Karpas-422 (cell line): ENCODE results near the gene CCDC170. TPM values are rescaled to one million over a fixed set of nuclear protein-coding genes. Genes with fewer than 3 reads are reported as not detected.

ENCODE experiments used
- DNase-seq: peaks from one replicate; pipeline ENCODE4 v3.0.0-alpha.2; 2015
- H2AFZ ChIP-seq: fragments of 200-600 bp; sonication (generic); 2 replicates; pipeline ENCODE4 v1.6.1; 2014; ENCODE audit warnings: antibody characterized with exemption, low read length, mixed read lengths
- H3K27ac ChIP-seq: fragments of 200-600 bp; sonication (generic); 2 replicates; pipeline ENCODE4 v1.5.1; 2014; ENCODE audit warnings: mild to moderate bottlenecking, low read length, moderate library complexity
- H3K27me3 ChIP-seq: fragments of 200-600 bp; sonication (generic); 2 replicates; pipeline ENCODE4 v1.6.1; 2014; ENCODE audit warnings: low read length, mixed read lengths
- H3K36me3 ChIP-seq: fragments of 200-600 bp; sonication (generic); 2 replicates; pipeline ENCODE4 v1.6.1; 2014; ENCODE audit warnings: low read length, mixed read lengths; ENCODE audit not compliant: insufficient read depth
- H3K4me1 ChIP-seq: fragments of 200-600 bp; sonication (generic); 2 replicates; pipeline ENCODE4 v1.6.1; 2014; ENCODE audit warnings: mild to moderate bottlenecking, low read length, mixed read lengths
- H3K4me2 ChIP-seq: fragments of 200-600 bp; sonication (generic); 2 replicates; pipeline ENCODE4 v1.6.1; 2014; ENCODE audit warnings: low read length, low read depth, mild to moderate bottlenecking; ENCODE audit not compliant: poor library complexity, severe bottlenecking
- H3K4me3 ChIP-seq: fragments of 200-600 bp; sonication (generic); 2 replicates; pipeline ENCODE4 v1.5.1; 2014; ENCODE audit warnings: mild to moderate bottlenecking, antibody characterized with exemption, low read length, mixed read lengths
- H3K79me2 ChIP-seq: fragments of 200-600 bp; sonication (generic); 2 replicates; pipeline ENCODE4 v1.6.1; 2014; ENCODE audit warnings: mild to moderate bottlenecking, low read length, mixed read lengths
- H3K9ac ChIP-seq: fragments of 200-600 bp; sonication (generic); 2 replicates; pipeline ENCODE4 v1.6.0; 2014; ENCODE audit warnings: low read length
- H3K9me2 ChIP-seq: fragments of 200-600 bp; sonication (generic), shearing (Covaris generic); replicated peaks from 2 replicates; pipeline ENCODE4 v1.6.0; 2014; ENCODE audit warnings: mild to moderate bottlenecking, low read length, moderate library complexity; ENCODE audit not compliant: insufficient read depth
- H3K9me3 ChIP-seq: fragments of 300-700, 200-600 bp; sonication (generic); 2 replicates; pipeline ENCODE4 v1.6.1; 2014; ENCODE audit warnings: low read length, mixed read lengths
- H4K20me1 ChIP-seq: fragments of 200-600 bp; sonication (generic); 2 replicates; pipeline ENCODE4 v1.6.1; 2014; ENCODE audit warnings: mild to moderate bottlenecking, antibody characterized with exemption, low read length, low read depth; ENCODE audit not compliant: insufficient read depth
- total RNA-seq: library from RNA; depleted of rRNA; stranded (reverse); fragments of >200 nt; shearing (Covaris generic); gene quantifications from 2 replicates; pipeline ENCODE4 v1.2.3, GENCODE V29; 2014; ENCODE audit warnings: low replicate concordance

Gene CCDC170
- total RNA-seq, 1 experiment from 2014 or later: not detected

DNA sequence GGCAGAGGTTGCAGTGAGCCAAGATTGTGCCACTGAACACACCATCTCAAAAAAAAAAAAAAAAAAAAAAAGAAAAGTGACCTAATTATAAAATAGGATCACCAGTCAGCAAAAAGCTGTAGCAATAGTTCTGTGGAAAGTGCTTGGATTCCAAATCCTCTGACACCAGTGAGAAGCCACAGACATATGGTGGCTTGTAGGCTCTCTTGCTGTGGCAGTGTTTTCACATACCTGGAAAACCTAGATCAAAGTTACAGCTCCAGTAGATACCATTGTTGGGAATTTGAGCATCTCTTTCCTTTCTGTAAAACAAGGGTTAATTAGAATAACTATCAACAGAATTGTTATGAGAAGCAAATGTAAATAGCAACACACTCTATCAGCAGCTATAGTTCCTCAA is 4.1 kb downstream of the CCDC170 start:
- H3K27ac ChIP-seq: no peak overlapping the region
- no peak overlapping the region for H3K4me3 ChIP-seq
- H3K27me3 ChIP-seq: no peaks in the 10 kb centered on the region
- H3K9me3 ChIP-seq: no peaks in the 10 kb centered on the region
- H3K36me3 ChIP-seq: no peaks in the 10 kb centered on the region
- no peak overlapping the region for H3K4me2 ChIP-seq
- no peaks in the 10 kb centered on the region for H3K9me2 ChIP-seq
- no peaks in the 10 kb centered on the region for H3K79me2 ChIP-seq
- no peak for DNase-seq
- no peak overlapping the region for H2AFZ ChIP-seq
- H4K20me1 ChIP-seq: no peaks in the 10 kb centered on the region
- peaks cover 9% of the 10 kb centered on the region for H3K4me1 ChIP-seq
- H3K9ac ChIP-seq: no peak overlapping the region

GRCh38 chr6:151498327-151498726 is 4.5 kb downstream of the CCDC170 start:
- peaks cover 9% of the 10 kb centered on the region for H3K4me1 ChIP-seq
- DNase-seq: no peak
- H3K27me3 ChIP-seq: no peaks in the 10 kb centered on the region
- H4K20me1 ChIP-seq: no peaks in the 10 kb centered on the region
- H3K4me2 ChIP-seq: no peak overlapping the region
- H3K4me3 ChIP-seq: no peak overlapping the region
- no peaks in the 10 kb centered on the region for H3K9me3 ChIP-seq
- H3K36me3 ChIP-seq: no peaks in the 10 kb centered on the region
- no peak overlapping the region for H3K9ac ChIP-seq
- H3K27ac ChIP-seq: no peak overlapping the region
- H2AFZ ChIP-seq: no peak overlapping the region
- no peaks in the 10 kb centered on the region for H3K79me2 ChIP-seq
- no peaks in the 10 kb centered on the region for H3K9me2 ChIP-seq

DNA sequence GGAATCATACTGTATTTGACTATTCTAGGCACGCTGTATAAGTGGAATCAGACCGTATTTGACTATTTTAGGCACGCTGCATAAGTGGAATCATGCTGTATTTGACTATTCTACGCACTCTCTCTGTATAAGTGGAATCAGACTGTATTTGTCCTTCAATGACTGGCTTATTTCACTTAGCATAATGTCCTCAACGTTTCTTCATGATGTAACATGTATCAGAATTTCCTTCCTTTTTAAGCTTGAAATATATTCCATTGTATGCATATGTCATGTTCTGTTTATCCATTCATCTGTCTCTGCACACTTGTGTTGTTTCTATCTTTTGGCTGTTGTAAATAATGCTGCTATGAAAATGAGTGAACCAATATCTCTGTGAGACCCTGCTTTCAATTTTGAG is 5.7 kb downstream of the CCDC170 start:
- no peaks in the 10 kb centered on the region for H3K9me2 ChIP-seq
- no peaks in the 10 kb centered on the region for H3K36me3 ChIP-seq
- H3K27ac ChIP-seq: no peak overlapping the region
- no peaks in the 10 kb centered on the region for H3K9me3 ChIP-seq
- H3K4me1 ChIP-seq: peaks cover 9% of the 10 kb centered on the region
- H3K9ac ChIP-seq: no peak overlapping the region
- H4K20me1 ChIP-seq: no peaks in the 10 kb centered on the region
- H3K79me2 ChIP-seq: no peaks in the 10 kb centered on the region
- H3K27me3 ChIP-seq: no peaks in the 10 kb centered on the region
- H3K4me2 ChIP-seq: no peak overlapping the region
- H2AFZ ChIP-seq: no peak overlapping the region
- H3K4me3 ChIP-seq: no peak overlapping the region
- no peak for DNase-seq

- H3K4me3 ChIP-seq: no peak overlapping the region
- no peak overlapping the region for H2AFZ ChIP-seq
- H3K9me2 ChIP-seq: no peaks in the 10 kb centered on the region
- H3K4me1 ChIP-seq: peaks cover 9% of the 10 kb centered on the region
- H3K9me3 ChIP-seq: no peaks in the 10 kb centered on the region
- H3K79me2 ChIP-seq: no peaks in the 10 kb centered on the region
- no peak overlapping the region for H3K9ac ChIP-seq
- no peaks in the 10 kb centered on the region for H4K20me1 ChIP-seq
- H3K36me3 ChIP-seq: no peaks in the 10 kb centered on the region
- no peak overlapping the region for H3K27ac ChIP-seq
- DNase-seq: no peak
- H3K27me3 ChIP-seq: no peaks in the 10 kb centered on the region
- no peak overlapping the region for H3K4me2 ChIP-seq
These were observed 7.8 kb downstream of the CCDC170 start for GRCh38 chr6:151501511-151502136.

GRCh38 chr6:151502499-151502898 is 8.7 kb downstream of the CCDC170 start:
- Histone ChIP-seq H4K20me1 (no peaks in the 10 kb centered on the region), H3K4me3 (no peak overlapping the region), H3K27me3 (no peaks in the 10 kb centered on the region), H3K9me3 (no peaks in the 10 kb centered on the region), H3K9me2 (no peaks in the 10 kb centered on the region), H3K4me1 (peaks cover 9% of the 10 kb centered on the region), H3K4me2 (no peak overlapping the region), H3K27ac (no peak overlapping the region), H3K79me2 (no peaks in the 10 kb centered on the region), H3K36me3 (no peaks in the 10 kb centered on the region), H3K9ac (no peak overlapping the region), H2AFZ (no peak overlapping the region)
- no peak for DNase-seq

DNA sequence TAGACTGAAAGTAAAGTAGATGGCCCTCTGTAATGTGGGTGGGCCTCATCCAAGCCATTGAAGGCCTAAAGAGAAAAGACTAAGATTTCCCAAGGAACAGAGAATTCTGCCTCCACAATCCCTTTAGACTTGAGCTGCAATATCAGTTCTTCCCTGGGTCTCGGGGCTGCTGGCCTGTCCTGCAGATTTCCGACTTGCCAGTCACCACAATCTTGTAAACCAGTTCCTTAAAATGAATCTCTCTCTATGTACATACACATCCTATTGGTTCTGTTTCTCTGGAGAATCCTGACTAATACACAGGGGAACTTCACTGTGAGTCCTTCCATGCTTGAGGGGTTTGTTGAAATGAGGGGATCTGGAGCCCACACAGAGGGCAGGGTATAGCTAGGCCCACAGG is 12.9 kb downstream of the CCDC170 start:
- Histone ChIP-seq H3K9ac (no peak overlapping the region), H3K27ac (no peak overlapping the region), H3K4me2 (no peak overlapping the region), H3K4me3 (no peak overlapping the region), H3K36me3 (no peaks in the 10 kb centered on the region), H3K79me2 (no peaks in the 10 kb centered on the region), H3K27me3 (no peaks in the 10 kb centered on the region), H2AFZ (no peak overlapping the region), H3K9me2 (no peaks in the 10 kb centered on the region), H4K20me1 (no peaks in the 10 kb centered on the region), H3K9me3 (no peaks in the 10 kb centered on the region), H3K4me1 (no peaks in the 10 kb centered on the region)
- no peak for DNase-seq

DNA sequence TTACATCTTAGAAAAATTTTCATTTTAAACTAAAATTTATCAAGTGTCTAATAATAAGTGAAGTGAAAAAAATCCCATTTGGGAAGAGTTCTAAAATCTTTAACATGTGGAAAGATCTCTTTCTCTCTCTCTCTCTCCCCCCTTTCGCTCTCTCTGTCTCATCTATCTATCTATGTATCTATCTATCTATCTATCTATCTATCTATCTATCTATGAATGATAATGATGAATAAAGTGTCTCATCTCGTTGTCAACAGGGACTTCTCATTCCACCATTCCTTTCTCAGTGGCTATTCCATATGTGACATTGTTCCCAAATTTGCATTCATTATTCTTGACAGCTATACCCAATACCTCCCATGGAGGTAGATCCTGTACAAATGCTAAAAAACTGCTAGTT is 15.2 kb downstream of the CCDC170 start:
- Histone ChIP-seq H3K4me1 (no peaks in the 10 kb centered on the region), H3K4me3 (no peak overlapping the region), H3K9me2 (no peaks in the 10 kb centered on the region), H3K27ac (no peak overlapping the region), H3K36me3 (no peaks in the 10 kb centered on the region), H2AFZ (no peak overlapping the region), H3K27me3 (no peaks in the 10 kb centered on the region), H3K9me3 (no peaks in the 10 kb centered on the region), H3K9ac (no peak overlapping the region), H3K4me2 (no peak overlapping the region), H3K79me2 (no peaks in the 10 kb centered on the region), H4K20me1 (no peaks in the 10 kb centered on the region)
- no peak for DNase-seq

- Histone ChIP-seq H3K9me2 (no peaks in the 10 kb centered on the region), H3K9ac (no peak overlapping the region), H3K27ac (no peak overlapping the region), H3K9me3 (no peaks in the 10 kb centered on the region), H3K4me2 (no peak overlapping the region), H3K79me2 (no peaks in the 10 kb centered on the region), H3K4me1 (no peaks in the 10 kb centered on the region), H2AFZ (no peak overlapping the region), H4K20me1 (no peaks in the 10 kb centered on the region), H3K4me3 (no peak overlapping the region), H3K27me3 (no peaks in the 10 kb centered on the region), H3K36me3 (no peaks in the 10 kb centered on the region)
- DNase-seq: no peak
These were observed 18.7 kb downstream of the CCDC170 start for GRCh38 chr6:151512481-151512880.
